GM19468 (cell line): ENCODE data around the gene CHEK1.
A peak's percentile ranks its signal among the peaks of the same experiment; 100 is the strongest.
"Not testable (repeated sequence)": the region's sequence is repeated elsewhere in the genome, so short reads cannot be mapped to it uniquely, and the experiment has no call there.

Experiments
- ATAC-seq: cut with Tn5 transposase; IDR thresholded peaks from one replicate; pipeline ENCODE4 v1.9.1; 2021; ENCODE audit warnings: mild to moderate bottlenecking, moderate library complexity, moderate number of reproducible peaks; ENCODE audit not compliant: unreplicated experiment; ENCODE audit errors: extremely low read depth

The CHEK1 gene

DNA sequence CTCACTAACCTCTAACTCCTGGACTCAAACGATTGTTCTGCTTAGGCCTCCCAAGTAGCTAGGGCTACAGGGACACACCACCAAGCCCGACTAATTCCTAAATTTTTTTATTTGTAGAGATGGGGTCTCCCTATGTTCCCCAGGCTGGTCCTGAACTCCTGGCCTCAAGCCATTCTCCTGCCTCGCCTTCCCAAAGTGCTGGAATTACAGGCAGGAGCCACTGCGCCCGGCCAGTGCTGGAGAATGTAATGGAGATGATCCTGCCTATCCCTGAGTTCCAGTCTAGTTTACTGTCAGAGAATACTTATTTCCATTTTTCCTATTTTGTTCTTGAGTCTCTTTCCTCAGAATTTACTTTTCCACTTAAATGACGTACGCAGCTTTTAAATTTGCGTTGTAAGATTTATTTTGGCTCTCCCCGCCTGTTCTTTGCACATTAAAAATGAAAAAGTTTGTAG is at the start of gene CHEK1:
Gene CHEK1, plus strand, starts transcription at position 408 of the 458 bp plus-strand sequence. CDS start 1,606 bp downstream, outside the sequence.
- ATAC-seq: no peak

DNA sequence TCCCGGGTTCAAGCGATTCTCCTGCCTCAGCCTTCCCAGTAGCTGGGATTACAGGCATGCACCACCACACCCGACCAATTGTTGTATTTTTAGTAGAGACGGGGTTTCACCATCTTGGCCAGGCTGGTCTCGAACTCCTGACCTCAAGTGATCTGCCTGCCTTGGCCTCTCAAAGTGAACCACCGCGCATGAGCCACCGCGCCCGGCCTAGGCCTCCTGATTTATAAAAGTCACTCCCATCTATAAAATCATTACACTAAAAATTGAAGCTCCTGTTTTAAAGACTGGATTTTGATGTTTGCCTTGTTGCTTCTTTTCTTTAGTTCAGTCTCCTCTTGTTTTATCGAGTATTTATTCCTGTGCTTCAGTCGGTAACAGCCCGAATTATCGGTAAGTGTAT is 47.8 kb upstream of the CHEK1 start:
- not testable (repeated sequence) for ATAC-seq

DNA sequence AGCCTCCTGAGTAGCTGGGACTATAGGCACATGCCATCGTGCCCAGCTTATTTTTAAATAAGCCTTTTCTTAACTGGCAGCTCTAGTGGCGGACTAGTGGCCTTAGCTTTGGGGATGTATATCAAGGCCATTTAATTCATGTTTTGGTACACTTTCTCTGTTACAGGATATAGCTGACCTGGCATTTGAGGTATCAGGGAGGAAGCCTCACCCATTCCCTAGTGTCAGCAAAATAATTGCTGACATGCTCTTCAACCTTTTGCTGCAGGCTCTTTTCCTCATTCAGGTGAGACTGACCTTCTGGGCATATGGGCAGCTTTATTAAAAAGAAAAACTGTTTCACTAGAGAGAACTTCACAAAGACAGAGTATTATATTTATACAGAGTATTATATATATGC is 46.2 kb upstream of the CHEK1 start:
- ATAC-seq: no peak

DNA sequence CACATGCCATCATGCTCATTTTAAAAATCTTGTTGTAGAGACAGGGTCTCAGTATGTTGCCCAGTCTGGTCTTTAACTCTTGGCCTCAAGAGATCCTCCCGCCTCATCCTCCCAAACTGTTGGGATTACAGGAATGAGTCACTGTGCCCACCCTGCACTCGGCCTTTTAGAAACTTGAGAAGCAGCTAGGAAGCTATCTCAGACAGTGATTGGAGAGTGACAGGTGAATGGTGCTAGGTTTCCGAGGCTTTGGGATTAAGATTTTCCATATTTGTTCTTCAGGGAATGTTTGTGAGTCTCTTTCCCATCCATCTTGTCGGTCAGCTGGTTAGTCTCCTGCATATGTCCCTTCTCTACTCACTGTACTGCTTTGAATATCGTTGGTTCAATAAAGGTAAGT is 45.2 kb upstream of the CHEK1 start:
- no peak for ATAC-seq

DNA sequence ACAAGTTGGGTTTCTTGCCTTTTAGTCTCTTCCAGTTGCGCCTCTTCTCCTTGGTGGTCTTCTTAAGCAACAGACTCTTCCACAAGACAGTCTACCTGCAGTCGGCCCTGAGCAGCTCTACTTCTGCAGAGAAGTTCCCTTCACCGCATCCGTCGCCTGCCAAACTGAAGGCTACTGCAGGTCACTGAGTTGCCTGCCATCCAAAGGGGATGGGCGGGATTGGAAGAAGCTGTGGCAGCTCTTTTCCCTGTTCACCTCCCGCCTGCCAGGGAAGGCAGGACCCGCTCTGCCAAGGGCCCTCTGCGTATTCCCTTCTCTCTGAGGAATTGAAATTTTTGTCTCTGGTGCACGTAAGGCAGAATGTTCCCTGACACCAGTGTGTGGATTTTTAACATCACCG is 41.5 kb upstream of the CHEK1 start:
- no peak for ATAC-seq

DNA sequence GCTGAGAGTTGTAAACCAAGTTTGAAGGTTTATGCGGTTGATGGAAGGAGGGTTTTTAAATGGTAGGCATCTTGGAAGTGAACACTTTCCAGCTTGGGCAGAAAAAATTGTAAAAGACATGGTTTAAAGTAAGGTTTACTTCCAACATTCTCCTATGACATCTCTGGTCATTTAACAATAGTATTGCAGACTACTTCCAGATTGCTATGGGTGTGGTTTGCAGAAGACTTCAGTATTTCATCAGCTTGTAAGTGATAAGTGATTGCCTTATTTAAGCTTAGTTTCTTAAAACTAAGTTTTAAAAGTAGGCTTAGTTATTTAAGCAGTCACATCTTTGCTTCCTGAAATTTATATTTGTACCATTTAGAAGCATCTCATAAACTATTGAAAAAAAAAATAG is 39.5 kb upstream of the CHEK1 start:
- no peak for ATAC-seq

DNA sequence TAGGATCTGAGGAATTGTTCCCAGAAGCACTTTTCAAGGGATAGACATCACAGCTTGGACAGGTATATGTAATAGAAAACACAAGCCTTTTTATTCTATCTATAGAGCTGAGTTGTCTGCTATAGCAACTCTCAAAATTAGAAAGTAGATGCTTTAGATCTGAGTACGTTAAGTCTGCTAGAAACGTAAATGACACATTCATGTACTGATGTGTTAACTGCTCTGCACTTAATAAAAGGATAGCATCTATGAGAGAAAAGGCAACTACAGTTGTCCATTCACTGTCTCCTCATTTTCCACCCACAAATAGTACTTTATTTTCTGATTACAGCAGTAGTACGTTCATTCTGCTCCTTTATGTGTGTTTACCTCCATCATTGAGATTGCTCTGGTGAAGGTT is 38.3 kb upstream of the CHEK1 start:
- ATAC-seq: no peak

DNA sequence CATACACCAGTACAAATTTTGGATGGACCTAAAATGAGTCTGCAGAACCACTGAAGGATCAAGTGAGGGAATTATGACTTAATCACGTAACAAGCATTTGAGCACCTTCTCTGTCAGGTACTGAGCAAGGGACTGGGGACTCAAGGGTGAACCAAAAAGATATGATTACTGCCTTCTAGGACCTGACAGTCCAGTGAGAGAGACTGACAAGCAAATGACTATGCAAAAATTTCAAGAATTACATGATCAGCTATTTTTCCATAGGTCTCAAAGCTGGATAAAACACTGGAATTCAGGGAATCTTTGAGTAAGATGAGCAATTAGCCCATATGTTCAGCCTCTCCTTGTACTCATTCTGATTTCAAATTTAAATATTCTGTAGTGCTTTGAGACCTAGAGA is 37.5 kb upstream of the CHEK1 start:
- no peak for ATAC-seq

DNA sequence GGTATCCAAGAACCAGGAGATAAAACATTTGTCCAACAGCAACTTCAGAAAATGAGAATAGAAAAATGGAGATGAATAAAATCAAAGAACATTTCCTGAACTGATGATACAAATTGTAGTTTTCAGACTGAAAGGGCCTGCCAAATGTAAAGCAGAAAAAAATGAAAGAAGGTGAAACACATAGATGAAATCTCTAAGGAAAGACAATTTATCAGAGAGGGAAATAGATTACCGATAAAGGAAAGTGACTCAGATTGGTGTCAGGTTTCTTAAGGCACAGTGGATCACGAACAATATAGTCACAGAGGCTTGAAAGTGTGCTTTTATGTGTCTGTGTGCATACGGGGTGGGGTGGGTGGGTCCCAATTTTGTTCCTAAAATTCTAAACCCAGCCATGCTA is 36.5 kb upstream of the CHEK1 start:
- ATAC-seq: no peak

DNA sequence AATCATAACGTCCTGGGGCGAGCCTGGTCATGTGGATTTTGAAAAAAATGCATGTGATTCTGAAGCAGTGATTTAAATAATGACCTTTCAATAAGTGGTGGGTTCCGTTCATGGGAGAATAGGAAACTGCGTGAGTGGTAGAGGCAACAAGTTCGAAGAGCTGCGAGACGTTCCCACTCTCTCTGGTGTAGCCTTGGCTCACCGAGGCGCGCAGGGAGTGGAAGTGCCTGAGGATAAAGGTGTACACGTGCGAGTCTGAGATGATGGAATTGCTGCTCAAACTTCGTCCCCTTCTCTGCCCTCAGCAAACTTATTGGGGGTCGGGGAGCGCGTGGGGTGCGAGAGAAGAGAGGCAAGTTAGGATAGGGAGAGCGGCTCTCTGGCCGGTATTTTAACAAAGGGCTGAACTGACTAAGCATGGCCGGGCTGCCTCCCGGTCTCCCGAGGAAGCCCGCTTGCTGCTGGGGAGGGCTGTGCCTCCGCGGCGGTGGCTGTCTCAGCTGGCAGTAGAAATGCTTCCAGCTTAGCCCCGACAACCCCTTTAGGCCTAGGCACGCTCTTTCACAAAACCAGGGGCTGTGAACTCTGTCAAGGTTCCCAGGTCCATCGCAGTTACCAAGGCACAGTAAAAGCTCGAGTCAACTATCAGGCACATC is 33.2 kb upstream of the CHEK1 start:
- ATAC-seq: peak; percentile 0

DNA sequence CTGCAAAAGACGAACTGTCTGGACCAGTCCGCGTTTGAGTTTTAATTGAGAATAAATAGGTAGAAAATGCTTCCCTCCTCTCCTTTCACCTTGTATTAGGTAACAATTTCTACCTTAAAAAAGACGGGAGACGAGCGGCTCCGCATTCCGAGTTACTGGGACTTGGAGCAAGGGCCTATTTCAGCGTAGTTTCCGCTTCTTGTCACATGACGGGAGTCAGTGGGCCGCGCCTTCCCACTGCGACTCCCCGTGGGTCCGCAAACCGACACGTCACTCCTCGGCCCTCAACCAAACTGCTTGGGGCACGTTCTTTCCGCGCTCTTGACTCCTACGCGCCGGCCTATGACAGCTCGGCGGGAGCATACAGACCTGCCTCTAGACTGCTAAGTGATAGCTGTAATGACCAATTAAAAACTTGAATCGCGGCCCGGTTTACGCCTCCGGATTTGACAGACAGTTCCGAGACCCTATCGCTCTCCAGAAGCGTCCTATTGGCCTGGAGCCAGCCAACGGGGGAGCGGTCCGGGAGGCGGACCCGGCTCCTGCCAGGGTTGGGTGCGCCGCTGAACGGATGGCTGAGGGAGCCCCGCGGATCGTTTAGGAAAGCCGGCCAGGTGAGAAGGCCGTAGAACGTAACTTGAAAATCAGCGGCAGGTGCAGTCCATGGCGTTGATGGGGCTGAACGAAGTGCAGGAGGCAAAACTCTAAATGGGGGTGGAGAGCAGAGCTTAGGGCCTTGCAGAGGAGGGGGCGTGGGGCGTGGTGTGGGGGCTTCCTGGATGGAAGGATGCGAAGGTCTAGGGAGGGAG is 32.5 kb upstream of the CHEK1 start, which contains the start of gene STT3A:
Gene STT3A, plus strand, starts transcription at position 548 of the 809 bp plus-strand sequence. CDS start 3,064 bp downstream, outside the sequence.
- ATAC-seq: peak; percentile 99

DNA sequence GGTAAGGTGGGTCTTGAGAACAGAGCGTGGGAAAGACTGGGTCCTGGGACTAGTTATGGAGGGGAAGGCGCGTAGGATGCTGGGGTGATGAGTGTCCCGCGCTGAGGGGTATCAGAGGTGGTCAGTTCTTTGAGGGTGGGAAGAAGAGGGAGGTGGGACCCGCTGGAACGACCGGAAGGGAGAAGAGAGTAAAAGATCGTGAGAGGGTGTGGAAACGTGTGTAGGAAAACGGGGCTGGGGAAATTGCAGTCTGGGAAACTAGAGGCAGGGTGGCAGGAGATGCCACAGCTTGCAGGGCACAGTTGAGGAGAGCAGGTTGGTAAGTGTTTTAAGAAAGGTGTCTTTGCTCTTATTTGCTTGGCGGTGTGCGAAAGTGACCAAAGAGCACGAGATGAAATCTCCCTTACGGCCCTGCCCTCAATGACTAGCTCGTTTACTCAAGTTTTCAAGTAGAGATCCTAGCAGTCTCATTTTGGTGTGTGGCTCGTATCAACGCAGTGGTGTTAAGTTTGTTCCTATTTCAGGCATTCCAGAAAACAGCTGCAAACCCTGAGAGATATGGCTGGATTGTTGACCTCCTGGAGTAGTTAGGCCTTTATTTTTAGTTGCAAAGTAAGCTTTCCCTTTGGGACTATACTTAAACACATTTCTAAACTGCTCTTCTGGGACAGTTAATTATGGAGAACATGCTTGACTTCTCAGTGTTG is 31.7 kb upstream of the CHEK1 start:
- ATAC-seq: no peak

DNA sequence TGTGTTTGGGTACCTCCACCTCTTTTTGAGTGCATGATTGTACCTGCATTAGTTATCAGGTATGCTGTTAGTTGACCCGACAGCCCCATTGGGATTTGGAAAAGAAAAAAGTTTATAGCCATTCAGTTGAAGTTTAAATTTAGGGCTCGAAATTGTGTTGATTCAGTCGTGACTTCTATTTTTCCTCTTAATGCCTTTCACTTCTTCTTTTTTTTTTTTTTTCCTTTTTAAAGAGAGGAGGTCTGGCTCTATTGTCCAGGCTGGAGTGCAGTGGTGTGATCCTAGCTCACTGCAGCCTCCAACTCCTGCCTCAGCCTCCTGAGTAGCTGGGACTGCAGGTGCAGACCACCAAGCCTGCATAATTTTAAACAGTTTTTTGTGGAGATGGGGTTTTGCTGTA is 30.0 kb upstream of the CHEK1 start:
- ATAC-seq: no peak

DNA sequence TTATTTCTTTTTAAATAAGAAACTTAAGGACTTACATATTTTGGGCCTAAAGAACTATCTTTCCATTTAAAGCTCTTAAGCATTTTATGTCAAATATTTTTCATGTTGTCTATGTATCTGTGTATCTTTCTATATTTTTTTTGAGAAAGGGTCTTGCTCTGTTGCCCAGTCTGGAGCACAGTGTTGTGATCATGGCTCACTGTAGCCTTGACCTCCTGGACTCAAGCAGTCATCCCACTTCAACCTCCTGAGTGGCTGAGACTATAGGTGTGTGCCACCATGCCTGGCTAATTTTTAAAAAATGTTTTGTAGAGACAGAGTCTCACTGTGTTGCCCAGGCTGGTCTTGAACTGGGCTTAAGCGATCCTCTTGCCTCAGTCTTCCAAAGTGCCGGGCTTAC is 24.3 kb upstream of the CHEK1 start:
- no peak for ATAC-seq

DNA sequence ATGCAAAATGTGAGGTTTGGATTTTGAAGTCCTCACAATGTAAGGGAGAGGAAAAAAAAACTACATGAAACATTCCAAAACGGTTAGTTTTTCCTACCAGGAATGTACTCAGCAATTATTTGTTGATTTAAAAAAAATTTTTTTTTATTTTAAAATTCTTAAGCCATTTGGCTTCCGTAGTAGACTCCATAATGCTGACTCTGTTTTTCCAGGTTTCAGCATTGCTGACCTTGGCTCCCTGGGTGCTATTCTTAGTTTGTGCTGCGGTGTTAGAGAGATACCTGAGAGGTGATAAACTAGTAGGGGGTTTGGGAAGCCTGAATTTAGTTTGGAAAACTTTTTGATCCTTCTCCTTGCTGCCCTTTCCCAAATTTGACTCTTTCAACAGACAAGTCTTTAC is 21.8 kb upstream of the CHEK1 start:
- ATAC-seq: no peak

DNA sequence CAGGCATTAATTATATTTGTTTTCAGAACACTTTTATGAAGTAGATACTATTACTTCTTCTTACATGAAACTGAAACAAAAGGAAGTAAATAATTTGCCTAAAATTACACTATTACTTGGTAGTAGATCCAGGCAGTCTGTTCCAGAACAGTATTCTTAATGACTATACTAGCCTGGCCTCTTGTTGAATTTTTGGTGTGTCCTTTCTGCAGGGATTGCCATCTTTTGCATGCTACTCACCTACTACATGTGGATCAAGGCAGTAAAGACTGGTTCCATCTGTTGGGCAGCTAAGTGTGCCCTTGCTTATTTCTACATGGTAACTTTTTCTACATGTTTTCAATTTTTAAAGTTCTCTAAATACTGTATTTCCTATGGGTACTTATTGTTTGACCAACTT is 19.5 kb upstream of the CHEK1 start:
- ATAC-seq: no peak

DNA sequence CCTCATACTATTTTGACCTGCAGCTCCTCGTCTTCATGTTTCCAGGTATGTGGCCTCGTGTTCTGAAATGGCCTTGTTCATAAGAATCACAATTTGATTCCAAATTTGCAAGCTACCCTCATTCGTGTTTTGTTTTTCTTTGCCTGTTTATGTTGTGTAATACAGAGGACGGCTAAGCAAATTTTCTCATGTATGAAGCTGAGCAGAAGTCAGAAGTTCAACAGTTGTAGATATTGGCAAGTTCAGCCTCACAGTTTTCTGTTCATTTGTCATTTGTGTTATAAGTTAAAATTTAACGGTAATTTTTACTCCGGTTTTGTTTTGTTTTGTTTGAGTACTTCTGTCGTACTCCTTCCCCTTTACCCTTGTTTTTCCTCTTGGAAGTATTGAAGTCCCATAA is 15.4 kb upstream of the CHEK1 start:
- no peak for ATAC-seq

DNA sequence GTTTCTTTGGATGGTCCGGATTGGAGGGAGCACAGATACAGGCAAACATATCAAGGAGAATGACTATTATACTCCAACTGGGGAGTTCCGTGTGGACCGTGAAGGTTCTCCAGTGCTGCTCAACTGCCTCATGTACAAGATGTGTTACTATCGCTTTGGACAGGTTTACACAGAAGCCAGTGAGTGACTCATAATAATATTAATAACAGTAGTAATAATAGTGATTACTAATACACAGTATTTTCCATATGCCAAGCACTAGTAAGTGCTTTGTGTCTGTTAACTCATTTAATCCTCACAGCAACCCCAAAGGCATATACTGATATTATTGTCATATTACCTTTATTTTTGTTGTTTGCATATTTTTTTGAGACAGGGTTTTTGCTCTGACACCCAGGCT is 6.6 kb upstream of the CHEK1 start:
- no peak for ATAC-seq

DNA sequence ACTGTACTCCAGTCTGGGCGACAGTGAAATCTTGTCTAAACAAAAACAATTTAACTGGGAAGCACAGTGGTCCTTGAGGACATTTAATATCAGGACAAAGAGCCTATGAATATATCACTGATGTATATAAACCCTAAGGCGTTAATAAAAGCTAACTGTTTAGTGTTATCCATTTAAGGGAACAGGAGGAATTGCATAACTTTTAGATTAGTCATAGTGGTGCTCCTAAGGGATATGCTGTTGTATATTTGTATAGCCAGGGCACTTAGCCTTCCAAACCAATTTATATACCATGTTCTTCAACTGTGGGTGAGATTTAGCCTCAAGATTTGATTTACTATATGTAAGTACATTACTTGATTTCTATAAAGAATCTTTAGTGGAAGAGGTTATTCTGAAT is 3.0 kb upstream of the CHEK1 start:
- ATAC-seq: no peak

DNA sequence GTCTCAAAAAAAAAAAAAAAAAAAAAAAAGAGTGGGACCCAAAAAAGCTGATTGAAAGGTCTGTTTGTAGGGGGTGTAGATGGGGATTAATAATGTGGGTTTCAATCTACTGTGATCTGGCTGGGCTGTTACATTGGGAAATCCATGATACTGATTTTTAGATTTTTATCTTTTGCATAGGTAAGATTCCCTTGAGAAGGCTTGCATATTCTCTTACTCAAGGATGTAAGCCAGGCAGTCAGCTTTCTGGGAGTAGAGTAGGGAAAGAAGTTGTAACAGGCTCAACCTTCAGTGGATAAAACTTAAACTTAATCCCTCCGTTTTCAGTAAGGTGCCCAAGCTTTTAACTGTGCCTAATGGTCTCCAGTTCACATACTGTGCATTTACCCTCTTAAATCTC is 1.9 kb upstream of the CHEK1 start:
- no peak for ATAC-seq

DNA sequence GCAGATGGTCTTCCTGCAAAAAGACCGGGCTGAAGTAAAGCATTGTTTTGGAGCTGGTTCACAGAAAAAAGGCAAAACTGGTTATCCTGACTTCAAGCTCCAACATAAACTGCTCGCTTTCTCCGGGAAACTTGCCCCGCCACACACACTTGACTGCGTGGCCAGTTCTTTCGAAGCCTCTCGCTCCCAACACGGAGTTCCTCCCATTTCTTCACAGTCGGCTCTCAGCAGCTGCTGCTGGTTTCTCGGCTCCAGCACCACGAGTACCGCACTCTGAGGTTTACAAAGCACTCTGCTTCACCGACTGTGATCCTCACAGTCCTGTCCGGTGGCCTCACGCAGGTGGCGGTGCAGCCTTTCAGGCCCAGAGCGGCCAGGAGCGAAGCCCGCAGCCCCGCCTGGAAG is 264 bp downstream of the CHEK1 start:
- no peak for ATAC-seq
